ENCODE results near the gene PUDP. TPM values are rescaled to one million over a fixed set of nuclear protein-coding genes. Genes with fewer than 3 reads are reported as not detected.

The PUDP gene
- total RNA-seq, 1 experiment from 2014 or later: 20.3 TPM

DNA sequence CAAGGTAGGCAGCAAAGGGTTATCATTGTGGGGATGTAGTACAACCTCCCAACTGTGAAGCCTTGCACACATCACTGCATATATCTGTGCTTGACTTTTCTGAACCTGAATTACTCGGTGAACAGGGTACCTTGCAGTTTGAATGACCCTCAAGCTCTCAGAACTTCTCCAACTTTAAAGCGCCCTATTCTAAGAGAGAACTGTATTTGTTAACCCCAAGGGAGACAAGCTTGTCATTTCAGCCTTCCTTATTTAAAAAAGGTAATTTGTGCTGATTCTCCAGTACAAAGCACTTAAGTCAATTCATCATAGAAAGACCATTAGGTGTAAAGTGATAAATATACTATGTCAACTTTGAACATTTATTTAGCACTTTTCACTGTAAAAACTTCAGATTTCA is 122.5 kb downstream of the PUDP start:
- Histone ChIP-seq H3K4me3 (replicated peaks in 1 of 2; ENCODE audit: low read depth in 1 of 2, low read length in 2 of 2) (no peak overlapping the region), H3K4me1 (ENCODE audit: control insufficient read depth in 1 of 2, insufficient read depth in 2 of 2, low read length in 2 of 2) (no peaks in the 10 kb centered on the region), H3K27me3 (ENCODE audit: insufficient read depth, low read length) (no peaks in the 10 kb centered on the region), H3K4me2 (ENCODE audit: low read length) (no peak overlapping the region), H3K9me2 (ENCODE audit: insufficient read depth) (no peaks in the 10 kb centered on the region), H3K9ac (ENCODE audit: low read length) (no peak overlapping the region), H4K20me1 (ENCODE audit: insufficient read depth) (no peaks in the 10 kb centered on the region), H3K9me3 (ENCODE audit: control insufficient read depth in 1 of 2, insufficient read depth in 1 of 2, low read depth in 1 of 2, low read length in 2 of 2) (no peaks in the 10 kb centered on the region), H3K79me2 (ENCODE audit: insufficient read depth, low read length) (no peaks in the 10 kb centered on the region), H3K27ac (ENCODE audit: low read depth, low read length) (no peak overlapping the region), H3K36me3 (ENCODE audit: control insufficient read depth in 1 of 2, insufficient read depth in 2 of 2, low read length in 2 of 2) (no peaks in the 10 kb centered on the region), H2AFZ (ENCODE audit: low read depth, low read length, poor library complexity, severe bottlenecking) (no peak overlapping the region)
- no peak for DNase-seq (ENCODE audit: low read depth, low spot score)
- RAD21 ChIA-PET (ENCODE audit: low non-redundant PET in 1 of 2, low total read pairs in 2 of 2, uncharacterized antibody in 2 of 2, unreplicated experiment in 2 of 2): no interaction called here
- ATAC-seq: no peak
- POLR2A ChIA-PET: no interaction called here
- TF ChIP-seq ZBTB33 (IDR thresholded peaks at IDR 0.05; ENCODE audit: extremely low read depth, insufficient replicate concordance, low read length): no peak
- no peak for TF ChIP-seq SRF (IDR thresholded peaks at IDR 0.05; ENCODE audit: low read depth)
- TF ChIP-seq JUND (IDR thresholded peaks at IDR 0.05): no peak
- TF ChIP-seq RAD21 (IDR thresholded peaks at IDR 0.05; ENCODE audit: low read depth): no peak
- no peak for TF ChIP-seq POLR2A (IDR thresholded peaks at IDR 0.05; ENCODE audit: borderline replicate concordance, extremely low read depth, insufficient read depth, insufficient read length)
- TF ChIP-seq SP1 (IDR thresholded peaks at IDR 0.05; ENCODE audit: low read depth): no peak
- TF ChIP-seq, protein P1, sequence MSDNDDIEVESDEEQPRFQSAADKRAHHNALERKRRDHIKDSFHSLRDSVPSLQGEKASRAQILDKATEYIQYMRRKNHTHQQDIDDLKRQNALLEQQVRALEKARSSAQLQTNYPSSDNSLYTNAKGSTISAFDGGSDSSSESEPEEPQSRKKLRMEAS (IDR thresholded peaks at IDR 0.05): no peak
- TF ChIP-seq EZH2phosphoT487 (IDR thresholded peaks at IDR 0.05; ENCODE audit: borderline replicate concordance): no peak
- TF ChIP-seq EZH2 (IDR thresholded peaks at IDR 0.05): no peak
- TF ChIP-seq FOSL1 (IDR thresholded peaks at IDR 0.05; ENCODE audit: low read depth): no peak
- TF ChIP-seq, protein P2, sequence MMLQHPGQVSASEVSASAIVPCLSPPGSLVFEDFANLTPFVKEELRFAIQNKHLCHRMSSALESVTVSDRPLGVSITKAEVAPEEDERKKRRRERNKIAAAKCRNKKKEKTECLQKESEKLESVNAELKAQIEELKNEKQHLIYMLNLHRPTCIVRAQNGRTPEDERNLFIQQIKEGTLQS (IDR thresholded peaks at IDR 0.05): no peak
- TF ChIP-seq EGR1 (IDR thresholded peaks at IDR 0.05; ENCODE audit: low read depth): no peak
- TF ChIP-seq TCF7L2 (IDR thresholded peaks at IDR 0.05; ENCODE audit: borderline replicate concordance, extremely low read depth, insufficient read depth, insufficient read length): no peak
- TF ChIP-seq REST (IDR thresholded peaks at IDR 0.05; ENCODE audit: low read depth): no peak
- TF ChIP-seq ZFX (IDR thresholded peaks at IDR 0.05): no peak
- TF ChIP-seq, protein P3, sequence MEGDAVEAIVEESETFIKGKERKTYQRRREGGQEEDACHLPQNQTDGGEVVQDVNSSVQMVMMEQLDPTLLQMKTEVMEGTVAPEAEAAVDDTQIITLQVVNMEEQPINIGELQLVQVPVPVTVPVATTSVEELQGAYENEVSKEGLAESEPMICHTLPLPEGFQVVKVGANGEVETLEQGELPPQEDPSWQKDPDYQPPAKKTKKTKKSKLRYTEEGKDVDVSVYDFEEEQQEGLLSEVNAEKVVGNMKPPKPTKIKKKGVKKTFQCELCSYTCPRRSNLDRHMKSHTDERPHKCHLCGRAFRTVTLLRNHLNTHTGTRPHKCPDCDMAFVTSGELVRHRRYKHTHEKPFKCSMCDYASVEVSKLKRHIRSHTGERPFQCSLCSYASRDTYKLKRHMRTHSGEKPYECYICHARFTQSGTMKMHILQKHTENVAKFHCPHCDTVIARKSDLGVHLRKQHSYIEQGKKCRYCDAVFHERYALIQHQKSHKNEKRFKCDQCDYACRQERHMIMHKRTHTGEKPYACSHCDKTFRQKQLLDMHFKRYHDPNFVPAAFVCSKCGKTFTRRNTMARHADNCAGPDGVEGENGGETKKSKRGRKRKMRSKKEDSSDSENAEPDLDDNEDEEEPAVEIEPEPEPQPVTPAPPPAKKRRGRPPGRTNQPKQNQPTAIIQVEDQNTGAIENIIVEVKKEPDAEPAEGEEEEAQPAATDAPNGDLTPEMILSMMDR (IDR thresholded peaks at IDR 0.05 in 2 of 3, conservative IDR thresholded peaks at IDR 0.05 in 1 of 3; ENCODE audit: borderline replicate concordance in 1 of 3, insufficient read depth in 1 of 3, low read depth in 2 of 3, low read length in 2 of 3): no peak
- no peak for TF ChIP-seq YY1 (IDR thresholded peaks at IDR 0.05; ENCODE audit: extremely low read depth, insufficient replicate concordance, low read depth, low read length)
- no peak for TF ChIP-seq CEBPB (IDR thresholded peaks at IDR 0.05; ENCODE audit: low read depth)
- no peak for TF ChIP-seq SIN3A (IDR thresholded peaks at IDR 0.05; ENCODE audit: low read depth)
- no peak for TF ChIP-seq ELF1 (IDR thresholded peaks at IDR 0.05; ENCODE audit: borderline replicate concordance, low read depth)
- CTCF ChIA-PET: no interaction called here
- intact Hi-C loops (cut with micrococcal nuclease): no loop called here
- BruUV-seq (replicated peaks): no TSS peak

All from HCT116 (cell line).